ENCODE data around the gene USP22. TPM values are rescaled to one million over a fixed set of nuclear protein-coding genes. Genes with fewer than 3 reads are reported as not detected.

USP22 gene
- total RNA-seq, 1 experiment from 2014 or later: 210 TPM

DNA sequence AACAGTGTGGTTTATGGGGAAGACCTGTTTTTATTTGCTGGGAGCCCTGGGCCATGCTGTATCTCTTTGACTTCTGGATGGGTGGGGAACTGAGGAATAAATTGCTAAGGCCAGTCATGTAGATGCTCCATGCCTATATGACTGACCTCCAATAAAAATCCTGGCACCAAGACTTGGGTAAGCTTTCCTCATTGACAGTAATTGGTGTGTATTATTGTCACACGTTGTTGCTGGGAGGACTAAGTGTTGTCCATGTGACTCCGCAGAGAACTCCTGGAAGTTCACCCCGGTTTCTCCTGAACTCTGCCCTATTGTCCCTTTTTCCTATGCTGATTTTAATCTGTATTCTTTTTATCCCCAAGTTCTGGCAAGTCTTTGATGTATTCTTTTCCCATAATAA lies 33.4 kb upstream of the USP22 start:
- Histone ChIP-seq H4K20me1 (ENCODE audit: insufficient read depth) (no peaks in the 10 kb centered on the region), H2AFZ (ENCODE audit: low read depth, low read length, poor library complexity, severe bottlenecking) (no peak overlapping the region), H3K79me2 (ENCODE audit: insufficient read depth, low read length) (no peaks in the 10 kb centered on the region), H3K4me1 (ENCODE audit: control insufficient read depth in 1 of 2, insufficient read depth in 2 of 2, low read length in 2 of 2) (no peaks in the 10 kb centered on the region), H3K27me3 (ENCODE audit: insufficient read depth, low read length) (no peaks in the 10 kb centered on the region), H3K4me3 (replicated peaks in 1 of 2; ENCODE audit: low read depth in 1 of 2, low read length in 2 of 2) (no peak overlapping the region), H3K9me3 (ENCODE audit: control insufficient read depth in 1 of 2, insufficient read depth in 1 of 2, low read depth in 1 of 2, low read length in 2 of 2) (no peaks in the 10 kb centered on the region), H3K4me2 (ENCODE audit: low read length) (no peak overlapping the region), H3K9me2 (ENCODE audit: insufficient read depth) (no peaks in the 10 kb centered on the region), H3K36me3 (ENCODE audit: control insufficient read depth in 1 of 2, insufficient read depth in 2 of 2, low read length in 2 of 2) (no peaks in the 10 kb centered on the region), H3K9ac (ENCODE audit: low read length) (no peak overlapping the region), H3K27ac (ENCODE audit: low read depth, low read length) (no peak overlapping the region)
- no peak for ATAC-seq
- RAD21 ChIA-PET (ENCODE audit: low non-redundant PET in 1 of 2, low total read pairs in 2 of 2, uncharacterized antibody in 2 of 2, unreplicated experiment in 2 of 2): no interaction called here
- CTCF ChIA-PET: no interaction called here
- no peak for DNase-seq (ENCODE audit: low read depth, low spot score)
- POLR2A ChIA-PET: no interaction called here
- TF ChIP-seq ZFX (IDR thresholded peaks at IDR 0.05): no peak
- TF ChIP-seq, protein P1, sequence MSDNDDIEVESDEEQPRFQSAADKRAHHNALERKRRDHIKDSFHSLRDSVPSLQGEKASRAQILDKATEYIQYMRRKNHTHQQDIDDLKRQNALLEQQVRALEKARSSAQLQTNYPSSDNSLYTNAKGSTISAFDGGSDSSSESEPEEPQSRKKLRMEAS (IDR thresholded peaks at IDR 0.05): no peak
- TF ChIP-seq ELF1 (IDR thresholded peaks at IDR 0.05; ENCODE audit: borderline replicate concordance, low read depth): no peak
- TF ChIP-seq FOSL1 (IDR thresholded peaks at IDR 0.05; ENCODE audit: low read depth): no peak
- no peak for TF ChIP-seq SRF (IDR thresholded peaks at IDR 0.05; ENCODE audit: low read depth)
- TF ChIP-seq CEBPB (IDR thresholded peaks at IDR 0.05; ENCODE audit: low read depth): no peak
- BruUV-seq (replicated peaks): no TSS peak
- intact Hi-C loops (cut with micrococcal nuclease): no loop called here

DNA sequence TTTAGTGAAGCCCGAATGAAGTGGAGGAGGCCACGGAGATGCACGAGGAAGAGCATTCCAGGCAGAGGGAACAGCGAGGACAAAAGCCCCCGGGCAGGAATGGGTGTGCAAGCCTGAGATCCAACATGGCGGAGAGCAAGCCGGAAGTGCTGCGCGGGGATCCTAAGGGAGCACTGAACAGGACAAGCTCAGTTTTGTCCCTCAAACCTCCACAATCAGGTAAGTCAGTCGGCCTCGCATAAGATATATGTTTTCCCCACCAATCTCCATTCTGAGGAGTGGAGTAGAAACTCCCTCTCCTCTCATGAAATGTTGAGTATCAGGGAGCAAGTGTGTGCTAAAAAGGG lies 32.9 kb upstream of the USP22 start:
- no peaks in the 10 kb centered on the region for H3K9me3 ChIP-seq (ENCODE audit: control insufficient read depth in 1 of 2, insufficient read depth in 1 of 2, low read depth in 1 of 2, low read length in 2 of 2)
- no peaks in the 10 kb centered on the region for H4K20me1 ChIP-seq (ENCODE audit: insufficient read depth)
- no peaks in the 10 kb centered on the region for H3K9me2 ChIP-seq (ENCODE audit: insufficient read depth)
- no peak overlapping the region for H2AFZ ChIP-seq (ENCODE audit: low read depth, low read length, poor library complexity, severe bottlenecking)
- H3K4me1 ChIP-seq (ENCODE audit: control insufficient read depth in 1 of 2, insufficient read depth in 2 of 2, low read length in 2 of 2): no peaks in the 10 kb centered on the region
- no peak overlapping the region for H3K27ac ChIP-seq (ENCODE audit: low read depth, low read length)
- H3K4me3 ChIP-seq (replicated peaks in 1 of 2; ENCODE audit: low read depth in 1 of 2, low read length in 2 of 2): no peak overlapping the region
- BruUV-seq (replicated peaks): no TSS peak
- no peaks in the 10 kb centered on the region for H3K79me2 ChIP-seq (ENCODE audit: insufficient read depth, low read length)
- no peak for ATAC-seq
- RAD21 ChIA-PET (ENCODE audit: low non-redundant PET in 1 of 2, low total read pairs in 2 of 2, uncharacterized antibody in 2 of 2, unreplicated experiment in 2 of 2): no interaction called here
- DNase-seq (ENCODE audit: low read depth, low spot score): no peak
- no peaks in the 10 kb centered on the region for H3K27me3 ChIP-seq (ENCODE audit: insufficient read depth, low read length)
- H3K9ac ChIP-seq (ENCODE audit: low read length): no peak overlapping the region
- intact Hi-C loops (cut with micrococcal nuclease): no loop called here
- POLR2A ChIA-PET: no interaction called here
- CTCF ChIA-PET: no interaction called here
- no peaks in the 10 kb centered on the region for H3K36me3 ChIP-seq (ENCODE audit: control insufficient read depth in 1 of 2, insufficient read depth in 2 of 2, low read length in 2 of 2)
- no peak overlapping the region for H3K4me2 ChIP-seq (ENCODE audit: low read length)
- no peak for TF ChIP-seq JUND (IDR thresholded peaks at IDR 0.05)
- no peak for TF ChIP-seq SRF (IDR thresholded peaks at IDR 0.05; ENCODE audit: low read depth)
- no peak for TF ChIP-seq YY1 (IDR thresholded peaks at IDR 0.05; ENCODE audit: extremely low read depth, insufficient replicate concordance, low read depth, low read length)
- TF ChIP-seq POLR2AphosphoS5 (IDR thresholded peaks at IDR 0.05; ENCODE audit: low read depth, low read length): no peak
- TF ChIP-seq EZH2phosphoT487 (IDR thresholded peaks at IDR 0.05; ENCODE audit: borderline replicate concordance): no peak
- no peak for TF ChIP-seq CBX3 (IDR thresholded peaks at IDR 0.05; ENCODE audit: low read depth)
- TF ChIP-seq, protein P2, sequence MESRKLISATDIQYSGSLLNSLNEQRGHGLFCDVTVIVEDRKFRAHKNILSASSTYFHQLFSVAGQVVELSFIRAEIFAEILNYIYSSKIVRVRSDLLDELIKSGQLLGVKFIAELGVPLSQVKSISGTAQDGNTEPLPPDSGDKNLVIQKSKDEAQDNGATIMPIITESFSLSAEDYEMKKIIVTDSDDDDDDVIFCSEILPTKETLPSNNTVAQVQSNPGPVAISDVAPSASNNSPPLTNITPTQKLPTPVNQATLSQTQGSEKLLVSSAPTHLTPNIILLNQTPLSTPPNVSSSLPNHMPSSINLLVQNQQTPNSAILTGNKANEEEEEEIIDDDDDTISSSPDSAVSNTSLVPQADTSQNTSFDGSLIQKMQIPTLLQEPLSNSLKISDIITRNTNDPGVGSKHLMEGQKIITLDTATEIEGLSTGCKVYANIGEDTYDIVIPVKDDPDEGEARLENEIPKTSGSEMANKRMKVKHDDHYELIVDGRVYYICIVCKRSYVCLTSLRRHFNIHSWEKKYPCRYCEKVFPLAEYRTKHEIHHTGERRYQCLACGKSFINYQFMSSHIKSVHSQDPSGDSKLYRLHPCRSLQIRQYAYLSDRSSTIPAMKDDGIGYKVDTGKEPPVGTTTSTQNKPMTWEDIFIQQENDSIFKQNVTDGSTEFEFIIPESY (IDR thresholded peaks at IDR 0.05; ENCODE audit: extremely low read depth, insufficient replicate concordance, low read length): no peak
- TF ChIP-seq, protein P3, sequence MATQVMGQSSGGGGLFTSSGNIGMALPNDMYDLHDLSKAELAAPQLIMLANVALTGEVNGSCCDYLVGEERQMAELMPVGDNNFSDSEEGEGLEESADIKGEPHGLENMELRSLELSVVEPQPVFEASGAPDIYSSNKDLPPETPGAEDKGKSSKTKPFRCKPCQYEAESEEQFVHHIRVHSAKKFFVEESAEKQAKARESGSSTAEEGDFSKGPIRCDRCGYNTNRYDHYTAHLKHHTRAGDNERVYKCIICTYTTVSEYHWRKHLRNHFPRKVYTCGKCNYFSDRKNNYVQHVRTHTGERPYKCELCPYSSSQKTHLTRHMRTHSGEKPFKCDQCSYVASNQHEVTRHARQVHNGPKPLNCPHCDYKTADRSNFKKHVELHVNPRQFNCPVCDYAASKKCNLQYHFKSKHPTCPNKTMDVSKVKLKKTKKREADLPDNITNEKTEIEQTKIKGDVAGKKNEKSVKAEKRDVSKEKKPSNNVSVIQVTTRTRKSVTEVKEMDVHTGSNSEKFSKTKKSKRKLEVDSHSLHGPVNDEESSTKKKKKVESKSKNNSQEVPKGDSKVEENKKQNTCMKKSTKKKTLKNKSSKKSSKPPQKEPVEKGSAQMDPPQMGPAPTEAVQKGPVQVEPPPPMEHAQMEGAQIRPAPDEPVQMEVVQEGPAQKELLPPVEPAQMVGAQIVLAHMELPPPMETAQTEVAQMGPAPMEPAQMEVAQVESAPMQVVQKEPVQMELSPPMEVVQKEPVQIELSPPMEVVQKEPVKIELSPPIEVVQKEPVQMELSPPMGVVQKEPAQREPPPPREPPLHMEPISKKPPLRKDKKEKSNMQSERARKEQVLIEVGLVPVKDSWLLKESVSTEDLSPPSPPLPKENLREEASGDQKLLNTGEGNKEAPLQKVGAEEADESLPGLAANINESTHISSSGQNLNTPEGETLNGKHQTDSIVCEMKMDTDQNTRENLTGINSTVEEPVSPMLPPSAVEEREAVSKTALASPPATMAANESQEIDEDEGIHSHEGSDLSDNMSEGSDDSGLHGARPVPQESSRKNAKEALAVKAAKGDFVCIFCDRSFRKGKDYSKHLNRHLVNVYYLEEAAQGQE (IDR thresholded peaks at IDR 0.05; ENCODE audit: low read depth): no peak
- TF ChIP-seq RAD21 (IDR thresholded peaks at IDR 0.05; ENCODE audit: low read depth): no peak
- TF ChIP-seq ELF1 (IDR thresholded peaks at IDR 0.05; ENCODE audit: borderline replicate concordance, low read depth): no peak
- TF ChIP-seq, protein P1 (IDR thresholded peaks at IDR 0.05): no peak
- no peak for TF ChIP-seq ZFX (IDR thresholded peaks at IDR 0.05)
- TF ChIP-seq, protein P4, sequence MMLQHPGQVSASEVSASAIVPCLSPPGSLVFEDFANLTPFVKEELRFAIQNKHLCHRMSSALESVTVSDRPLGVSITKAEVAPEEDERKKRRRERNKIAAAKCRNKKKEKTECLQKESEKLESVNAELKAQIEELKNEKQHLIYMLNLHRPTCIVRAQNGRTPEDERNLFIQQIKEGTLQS (IDR thresholded peaks at IDR 0.05): no peak
- no peak for TF ChIP-seq ZNF274 (IDR thresholded peaks at IDR 0.05; ENCODE audit: low read depth, low read length)
